Mesendoderm (in vitro differentiated cells): Measurements from ENCODE around the gene FIGN.

Experiments
- DNase-seq: peaks from one replicate; pipeline ENCODE4 v3.0.0; 2013
- H2AK5ac ChIP-seq: 2 replicates; pipeline ENCODE4 v1.6.1; 2013; ENCODE audit warnings: low read length, inconsistent platforms
- H2BK120ac ChIP-seq: 2 replicates; pipeline ENCODE4 v1.6.1; 2013; ENCODE audit warnings: low read depth, mild to moderate bottlenecking, low read length, moderate library complexity, mixed read lengths
- H2BK15ac ChIP-seq: replicated peaks from 2 replicates; pipeline ENCODE4 v1.6.1; 2013; ENCODE audit warnings: low read depth, mild to moderate bottlenecking, moderate library complexity
- H2BK5ac ChIP-seq: 2 replicates; pipeline ENCODE4 v1.6.1; 2013; ENCODE audit warnings: low read length, inconsistent platforms
- H3K18ac ChIP-seq: 2 replicates; pipeline ENCODE4 v1.6.1; 2013; ENCODE audit warnings: mild to moderate bottlenecking, low read length, mixed read lengths
- H3K23ac ChIP-seq: one replicate; pipeline ENCODE4 v1.6.1; 2013; ENCODE audit warnings: low read length
- H3K27ac ChIP-seq: 2 replicates; pipeline ENCODE4 v1.5.1; 2013; ENCODE audit warnings: low read depth, mild to moderate bottlenecking, inconsistent platforms, low read length, moderate library complexity
- H3K27me3 ChIP-seq: 2 replicates; pipeline ENCODE4 v1.6.1; 2013; ENCODE audit warnings: low read length, control low read depth, mild to moderate bottlenecking, inconsistent platforms; ENCODE audit not compliant: insufficient read depth, poor library complexity
- H3K36me3 ChIP-seq: 2 replicates; pipeline ENCODE4 v1.6.1; 2013; ENCODE audit warnings: low read length, inconsistent platforms; ENCODE audit not compliant: control insufficient read depth, insufficient read depth
- H3K4ac ChIP-seq: one replicate; pipeline ENCODE4 v1.6.1; 2013; ENCODE audit warnings: low read depth, mild to moderate bottlenecking, low read length, moderate library complexity
- H3K4me1 ChIP-seq: 2 replicates; pipeline ENCODE4 v1.6.1; 2013; ENCODE audit warnings: low read depth, low read length, inconsistent platforms; ENCODE audit not compliant: control insufficient read depth
- H3K4me2 ChIP-seq: 2 replicates; pipeline ENCODE4 v1.6.1; 2013; ENCODE audit warnings: low read length
- H3K4me3 ChIP-seq: 2 replicates; pipeline ENCODE4 v1.5.1; 2013; ENCODE audit warnings: mild to moderate bottlenecking, low read length
- H3K56ac ChIP-seq: one replicate; pipeline ENCODE4 v1.6.1; 2013; ENCODE audit warnings: low read length
- H3K79me1 ChIP-seq: 2 replicates; pipeline ENCODE4 v1.6.1; 2013; ENCODE audit warnings: low read length, inconsistent platforms
- H3K79me2 ChIP-seq: 2 replicates; pipeline ENCODE4 v1.6.1; 2013; ENCODE audit warnings: mild to moderate bottlenecking, low read length; ENCODE audit not compliant: control insufficient read depth, insufficient read depth
- H3K9ac ChIP-seq: 2 replicates; pipeline ENCODE4 v1.6.1; 2013; ENCODE audit warnings: low read length, inconsistent platforms
- H4K5ac ChIP-seq: one replicate; pipeline ENCODE4 v1.6.1; 2013; ENCODE audit warnings: low read length
- H4K8ac ChIP-seq: one replicate; pipeline ENCODE4 v1.6.1; 2013; ENCODE audit warnings: low read depth, mild to moderate bottlenecking, control low read depth, low read length, moderate library complexity
- WGBS: extraction: QIAGEN DNeasy Blood & Tissue Kit; methylation state at CpG from one replicate; pipeline ENCODE4 v1.1.7; 2013; ENCODE audit warnings: low lambda C conversion rate, missing lambda C conversion rate; ENCODE audit not compliant: insufficient coverage; ENCODE audit errors: extremely low coverage; 5-methylcytosine and 5-hydroxymethylcytosine counted together

FIGN gene

DNA sequence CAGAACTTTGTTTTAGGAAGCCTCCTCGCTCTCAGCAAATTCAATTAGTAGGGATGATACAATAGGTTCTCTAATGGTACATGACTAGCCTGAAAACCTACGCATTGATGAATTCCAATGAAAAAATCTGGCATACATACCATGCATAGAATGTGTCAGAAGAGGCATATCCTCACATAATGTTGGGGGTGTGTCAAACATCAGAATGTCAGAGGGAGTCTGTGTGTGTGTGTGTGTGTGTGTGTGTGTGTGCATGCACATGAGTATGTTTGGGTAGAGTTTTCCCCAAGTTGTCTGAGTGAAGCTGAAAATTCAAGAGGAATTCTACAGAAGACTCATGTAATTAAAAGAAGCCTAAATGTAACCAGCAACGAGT lies 78.5 kb downstream of the FIGN start:
- H3K18ac ChIP-seq = no peak overlapping the region
- no peak overlapping the region for H3K23ac ChIP-seq
- H3K36me3 ChIP-seq = no peaks in the 10 kb centered on the region
- H3K27me3 ChIP-seq = no peaks in the 10 kb centered on the region
- no peak overlapping the region for H4K8ac ChIP-seq
- peak; percentile 40 for DNase-seq
- H3K56ac ChIP-seq = no peak overlapping the region
- no peak overlapping the region for H3K4me3 ChIP-seq
- H4K5ac ChIP-seq = no peak overlapping the region
- H3K9ac ChIP-seq = no peak overlapping the region
- no peak overlapping the region for H2AK5ac ChIP-seq
- H3K27ac ChIP-seq = no peak overlapping the region
- no CpG with 5 or more reads among the region's 3 CpGs for WGBS
- no peak overlapping the region for H3K4me2 ChIP-seq
- H2BK15ac ChIP-seq = no peak overlapping the region
- H3K4me1 ChIP-seq = peaks cover 8% of the 10 kb centered on the region
- H3K4ac ChIP-seq = no peak overlapping the region
- H3K79me2 ChIP-seq = no peaks in the 10 kb centered on the region
- no peaks in the 10 kb centered on the region for H3K79me1 ChIP-seq
- H2BK120ac ChIP-seq = no peak overlapping the region
- no peak overlapping the region for H2BK5ac ChIP-seq

DNA sequence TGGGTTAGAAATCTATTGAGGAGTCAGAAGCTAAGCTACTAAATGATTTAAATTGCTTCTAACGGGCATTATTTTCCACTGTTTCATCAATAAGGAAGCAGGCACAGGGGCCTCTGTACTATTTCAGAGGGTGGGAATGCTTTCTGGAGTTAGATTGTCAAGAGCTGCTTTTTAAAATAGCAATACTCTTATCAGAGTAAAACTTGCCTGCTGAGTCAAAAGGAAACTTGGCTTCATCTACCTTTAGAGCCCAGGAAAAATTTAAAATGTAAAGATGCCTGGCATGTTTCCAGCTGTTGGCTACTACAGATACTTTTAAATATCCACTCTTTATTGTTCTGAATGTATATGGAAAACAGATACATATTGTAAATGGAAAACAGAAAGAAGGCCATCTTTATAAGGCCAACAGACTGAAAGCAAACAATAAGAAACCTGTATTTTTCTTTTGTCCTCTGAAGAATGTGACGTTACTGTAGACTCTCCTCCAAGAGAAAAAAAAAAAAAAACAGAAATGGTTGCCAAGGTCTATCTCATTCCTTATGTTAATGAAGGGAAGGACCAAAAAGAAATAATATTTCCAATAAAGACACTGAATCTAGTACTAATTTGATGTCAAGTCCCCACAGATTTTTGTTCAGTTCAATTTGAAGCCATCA lies 79.1 kb downstream of the FIGN start:
- Histone ChIP-seq H3K56ac (no peak overlapping the region), H3K36me3 (no peaks in the 10 kb centered on the region), H2BK120ac (peak overlapping the region; percentile 64), H3K27ac (no peak overlapping the region), H2AK5ac (no peak overlapping the region), H3K4me3 (no peak overlapping the region), H3K79me2 (no peaks in the 10 kb centered on the region), H4K5ac (no peak overlapping the region), H3K23ac (no peak overlapping the region), H4K8ac (no peak overlapping the region), H3K4me2 (no peak overlapping the region), H3K4me1 (peaks cover 8% of the 10 kb centered on the region), H3K9ac (no peak overlapping the region), H3K18ac (no peak overlapping the region), H3K4ac (no peak overlapping the region), H3K79me1 (no peaks in the 10 kb centered on the region), H3K27me3 (no peaks in the 10 kb centered on the region), H2BK15ac (no peak overlapping the region), H2BK5ac (no peak overlapping the region)
- DNase-seq = no peak
- no CpG with 5 or more reads among the region's 2 CpGs for WGBS

DNA sequence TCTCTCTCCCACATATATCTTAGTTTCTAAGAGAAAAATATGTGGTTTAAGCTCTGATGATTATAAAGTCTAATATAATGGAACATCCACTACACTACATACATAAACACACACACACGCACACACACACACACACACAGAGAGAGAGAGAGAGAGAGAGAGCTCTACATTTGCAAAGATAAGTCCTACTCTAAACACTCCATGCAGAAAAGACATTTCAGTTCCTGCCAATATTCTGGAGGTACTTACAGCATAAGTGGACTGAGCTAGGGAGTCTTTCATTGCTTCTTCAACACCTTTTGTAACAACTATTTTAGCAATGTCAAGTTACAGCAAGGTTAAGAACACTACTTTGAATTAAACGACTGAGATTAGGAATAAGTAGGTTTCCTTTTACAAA lies 80.1 kb downstream of the FIGN start:
- Histone ChIP-seq H2BK15ac (no peak overlapping the region), H3K4me2 (no peak overlapping the region), H3K79me1 (no peaks in the 10 kb centered on the region), H3K23ac (no peak overlapping the region), H3K9ac (no peak overlapping the region), H3K4ac (no peak overlapping the region), H3K79me2 (no peaks in the 10 kb centered on the region), H3K4me3 (no peak overlapping the region), H2BK120ac (no peak overlapping the region), H4K8ac (no peak overlapping the region), H3K27me3 (no peaks in the 10 kb centered on the region), H3K18ac (no peak overlapping the region), H3K27ac (no peak overlapping the region), H4K5ac (no peak overlapping the region), H3K56ac (no peak overlapping the region), H3K4me1 (peaks cover 8% of the 10 kb centered on the region), H3K36me3 (no peaks in the 10 kb centered on the region), H2AK5ac (no peak overlapping the region), H2BK5ac (no peak overlapping the region)
- peak; percentile 51 for DNase-seq
- WGBS = no CpG with 5 or more reads among the region's 2 CpGs

DNA sequence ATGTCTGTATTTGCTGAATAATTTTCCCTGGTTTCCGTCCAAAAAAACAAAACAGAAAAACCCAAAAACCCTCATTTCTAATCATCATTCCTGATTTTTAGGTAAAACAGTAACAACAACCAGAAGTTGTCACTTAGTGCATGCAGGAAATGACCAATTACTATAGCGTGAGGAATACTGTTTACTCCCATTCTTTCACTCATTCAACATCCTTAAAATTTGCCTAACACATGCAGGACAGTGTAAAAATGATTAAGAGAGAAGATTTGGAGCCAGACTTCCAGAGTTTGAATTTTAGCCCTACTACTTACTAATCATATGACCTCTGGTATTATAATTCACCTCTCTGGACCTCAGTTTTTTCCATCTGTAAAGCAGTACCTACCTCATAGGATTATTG lies 83.1 kb downstream of the FIGN start:
- Histone ChIP-seq H3K27ac (no peak overlapping the region), H2BK120ac (no peak overlapping the region), H3K18ac (no peak overlapping the region), H3K4me1 (peaks cover 10% of the 10 kb centered on the region), H3K9ac (no peak overlapping the region), H3K79me2 (no peaks in the 10 kb centered on the region), H3K4me2 (no peak overlapping the region), H3K23ac (no peak overlapping the region), H4K8ac (no peak overlapping the region), H2BK15ac (no peak overlapping the region), H3K27me3 (no peaks in the 10 kb centered on the region), H3K36me3 (no peaks in the 10 kb centered on the region), H2AK5ac (no peak overlapping the region), H3K56ac (no peak overlapping the region), H2BK5ac (no peak overlapping the region), H3K4ac (no peak overlapping the region), H3K79me1 (no peaks in the 10 kb centered on the region), H3K4me3 (no peak overlapping the region), H4K5ac (no peak overlapping the region)
- WGBS = 100% methylated on average over 1 of the region's 2 CpGs
- DNase-seq = peak; percentile 50

DNA sequence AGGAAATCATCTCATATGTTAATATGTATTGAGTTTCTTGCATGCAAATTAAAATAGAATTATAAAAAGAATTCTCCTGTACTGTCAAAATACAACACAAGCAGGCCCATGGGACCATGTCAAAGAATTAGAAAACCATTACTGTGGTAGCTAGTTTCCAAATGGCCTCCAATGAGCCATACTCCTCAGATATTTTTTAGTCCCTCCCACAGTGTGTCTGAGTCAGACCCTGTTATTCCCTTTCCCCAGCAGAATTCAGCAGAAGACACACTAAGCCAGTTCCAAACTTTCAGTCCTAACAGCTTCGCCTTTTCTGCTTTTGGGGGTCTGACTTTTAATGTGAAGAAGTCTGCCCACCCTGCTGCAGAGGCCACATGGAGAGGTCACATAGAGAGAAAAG lies 86.7 kb downstream of the FIGN start:
- no peak for DNase-seq

DNA sequence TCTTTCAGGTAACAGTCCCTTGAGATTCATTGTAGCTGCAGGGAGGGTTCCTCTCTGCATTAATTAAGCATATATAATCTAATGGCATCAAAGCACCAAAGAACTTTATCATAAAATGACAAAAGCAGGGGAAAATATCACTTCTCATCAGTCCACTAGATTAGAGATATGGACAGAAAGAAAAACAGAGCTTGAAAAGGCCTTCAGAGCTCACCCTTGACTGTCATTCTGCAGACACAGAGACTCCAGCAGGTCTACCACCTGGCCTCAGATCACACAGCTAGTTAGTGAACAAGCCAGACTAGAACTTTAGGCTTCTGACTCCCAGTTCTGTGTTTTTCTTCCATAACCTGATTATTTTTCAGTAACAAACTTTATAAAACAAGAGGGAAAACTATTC lies 88.5 kb downstream of the FIGN start:
- no peaks in the 10 kb centered on the region for H3K79me2 ChIP-seq
- peaks cover 2% of the 10 kb centered on the region for H3K79me1 ChIP-seq
- H3K23ac ChIP-seq = no peak overlapping the region
- no peak overlapping the region for H3K4ac ChIP-seq
- H3K4me1 ChIP-seq = peaks cover 8% of the 10 kb centered on the region
- no peak for DNase-seq
- no peak overlapping the region for H4K5ac ChIP-seq
- H3K4me3 ChIP-seq = no peak overlapping the region
- no peak overlapping the region for H3K9ac ChIP-seq
- no peaks in the 10 kb centered on the region for H3K27me3 ChIP-seq
- H3K27ac ChIP-seq = no peak overlapping the region
- H3K4me2 ChIP-seq = no peak overlapping the region
- H2BK5ac ChIP-seq = no peak overlapping the region
- H4K8ac ChIP-seq = no peak overlapping the region
- H3K18ac ChIP-seq = no peak overlapping the region
- H3K36me3 ChIP-seq = no peaks in the 10 kb centered on the region
- no peak overlapping the region for H3K56ac ChIP-seq
- no peak overlapping the region for H2AK5ac ChIP-seq
- H2BK120ac ChIP-seq = no peak overlapping the region
- no peak overlapping the region for H2BK15ac ChIP-seq

More for the DNA sequence above, 86.7 kb downstream of the FIGN start:
- H4K8ac ChIP-seq = no peak overlapping the region
- peaks cover 2% of the 10 kb centered on the region for H3K79me1 ChIP-seq
- no peak overlapping the region for H2BK15ac ChIP-seq
- H3K9ac ChIP-seq = no peak overlapping the region
- H3K36me3 ChIP-seq = no peaks in the 10 kb centered on the region
- H2AK5ac ChIP-seq = no peak overlapping the region
- no peak overlapping the region for H3K18ac ChIP-seq
- H2BK120ac ChIP-seq = no peak overlapping the region
- no peaks in the 10 kb centered on the region for H3K79me2 ChIP-seq
- no peak overlapping the region for H3K4me3 ChIP-seq
- H3K23ac ChIP-seq = no peak overlapping the region
- H2BK5ac ChIP-seq = no peak overlapping the region
- H3K4me2 ChIP-seq = no peak overlapping the region
- no peak overlapping the region for H3K56ac ChIP-seq
- no peaks in the 10 kb centered on the region for H3K27me3 ChIP-seq
- no peak overlapping the region for H3K4ac ChIP-seq
- no CpG with 5 or more reads among the region's 1 CpG for WGBS
- H4K5ac ChIP-seq = no peak overlapping the region
- H3K4me1 ChIP-seq = peaks cover 10% of the 10 kb centered on the region
- H3K27ac ChIP-seq = no peak overlapping the region
